EH (cell line): Measurements from ENCODE around the gene SBF1.
"Not testable (repeated sequence)": the region's sequence is repeated elsewhere in the genome, so short reads cannot be mapped to it uniquely, and the experiment has no call there.

ENCODE experiments used
- DNase-seq: peaks from one replicate; pipeline ENCODE4 v3.0.0-alpha.2; 2015; ENCODE audit warnings: low read depth

SBF1 gene, protein sequence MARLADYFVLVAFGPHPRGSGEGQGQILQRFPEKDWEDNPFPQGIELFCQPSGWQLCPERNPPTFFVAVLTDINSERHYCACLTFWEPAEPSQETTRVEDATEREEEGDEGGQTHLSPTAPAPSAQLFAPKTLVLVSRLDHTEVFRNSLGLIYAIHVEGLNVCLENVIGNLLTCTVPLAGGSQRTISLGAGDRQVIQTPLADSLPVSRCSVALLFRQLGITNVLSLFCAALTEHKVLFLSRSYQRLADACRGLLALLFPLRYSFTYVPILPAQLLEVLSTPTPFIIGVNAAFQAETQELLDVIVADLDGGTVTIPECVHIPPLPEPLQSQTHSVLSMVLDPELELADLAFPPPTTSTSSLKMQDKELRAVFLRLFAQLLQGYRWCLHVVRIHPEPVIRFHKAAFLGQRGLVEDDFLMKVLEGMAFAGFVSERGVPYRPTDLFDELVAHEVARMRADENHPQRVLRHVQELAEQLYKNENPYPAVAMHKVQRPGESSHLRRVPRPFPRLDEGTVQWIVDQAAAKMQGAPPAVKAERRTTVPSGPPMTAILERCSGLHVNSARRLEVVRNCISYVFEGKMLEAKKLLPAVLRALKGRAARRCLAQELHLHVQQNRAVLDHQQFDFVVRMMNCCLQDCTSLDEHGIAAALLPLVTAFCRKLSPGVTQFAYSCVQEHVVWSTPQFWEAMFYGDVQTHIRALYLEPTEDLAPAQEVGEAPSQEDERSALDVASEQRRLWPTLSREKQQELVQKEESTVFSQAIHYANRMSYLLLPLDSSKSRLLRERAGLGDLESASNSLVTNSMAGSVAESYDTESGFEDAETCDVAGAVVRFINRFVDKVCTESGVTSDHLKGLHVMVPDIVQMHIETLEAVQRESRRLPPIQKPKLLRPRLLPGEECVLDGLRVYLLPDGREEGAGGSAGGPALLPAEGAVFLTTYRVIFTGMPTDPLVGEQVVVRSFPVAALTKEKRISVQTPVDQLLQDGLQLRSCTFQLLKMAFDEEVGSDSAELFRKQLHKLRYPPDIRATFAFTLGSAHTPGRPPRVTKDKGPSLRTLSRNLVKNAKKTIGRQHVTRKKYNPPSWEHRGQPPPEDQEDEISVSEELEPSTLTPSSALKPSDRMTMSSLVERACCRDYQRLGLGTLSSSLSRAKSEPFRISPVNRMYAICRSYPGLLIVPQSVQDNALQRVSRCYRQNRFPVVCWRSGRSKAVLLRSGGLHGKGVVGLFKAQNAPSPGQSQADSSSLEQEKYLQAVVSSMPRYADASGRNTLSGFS (N-terminal part only)

DNA sequence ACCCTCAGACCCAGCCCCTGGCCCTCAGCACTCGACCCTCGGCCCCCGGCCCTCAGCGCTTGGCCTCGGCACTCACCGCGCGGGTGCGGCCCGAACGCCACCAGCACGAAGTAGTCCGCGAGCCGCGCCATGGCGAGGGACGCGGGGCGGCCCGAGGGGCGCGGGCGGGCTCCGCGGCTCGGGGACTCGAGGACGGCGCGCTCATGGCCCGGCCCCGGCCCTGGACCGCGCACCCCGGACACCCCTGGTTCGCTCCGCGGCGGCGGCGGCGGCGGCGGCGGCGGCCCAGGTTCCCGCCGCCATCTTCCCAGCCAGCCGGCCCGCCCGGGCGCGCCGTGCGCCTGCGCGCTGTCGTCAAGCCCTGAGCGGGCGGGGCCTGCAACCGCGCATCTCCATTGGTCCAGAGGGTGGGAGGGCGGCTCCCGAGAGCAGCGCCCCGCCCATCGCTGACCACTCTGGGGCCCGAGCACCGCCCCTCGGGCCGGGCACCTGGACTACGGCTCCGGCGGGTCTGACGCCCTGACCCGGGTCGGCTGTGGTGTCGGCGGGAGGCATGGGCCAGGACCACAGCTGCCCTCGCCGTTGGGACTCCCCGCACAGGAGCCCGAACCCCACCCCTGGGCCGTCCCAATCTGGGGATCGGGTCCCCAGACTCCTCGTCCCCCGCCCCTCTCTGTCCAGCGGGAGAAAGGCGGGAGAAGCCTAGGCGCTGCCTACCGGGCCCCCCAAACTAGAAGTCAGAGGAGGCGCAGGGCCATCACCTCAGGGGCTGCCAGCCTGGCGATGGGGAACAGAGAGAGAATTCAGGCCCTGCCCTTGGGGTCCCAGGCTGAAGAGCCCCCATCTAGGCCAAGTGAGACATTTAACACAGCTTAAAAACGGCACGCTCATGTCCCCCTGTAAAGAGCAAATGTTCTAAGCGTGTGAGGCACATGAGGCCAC is at the start of gene SBF1:
TSS of gene SBF1 (minus strand) at position 326 of the 942 bp plus-strand sequence. CDS start at position 131, 195 bp downstream.
- peak; percentile 89 for DNase-seq

- no peak for DNase-seq
These were observed 49.2 kb upstream of the SBF1 start for GRCh38 chr22:50523806-50524675.

GRCh38 chr22:50523458-50523805 is 48.6 kb upstream of the SBF1 start:
- DNase-seq: no peak

- DNase-seq: no peak
These were observed 48.1 kb upstream of the SBF1 start for GRCh38 chr22:50522806-50523438.

GRCh38 chr22:50522208-50522805 is 47.5 kb upstream of the SBF1 start:
- DNase-seq: no peak

DNA sequence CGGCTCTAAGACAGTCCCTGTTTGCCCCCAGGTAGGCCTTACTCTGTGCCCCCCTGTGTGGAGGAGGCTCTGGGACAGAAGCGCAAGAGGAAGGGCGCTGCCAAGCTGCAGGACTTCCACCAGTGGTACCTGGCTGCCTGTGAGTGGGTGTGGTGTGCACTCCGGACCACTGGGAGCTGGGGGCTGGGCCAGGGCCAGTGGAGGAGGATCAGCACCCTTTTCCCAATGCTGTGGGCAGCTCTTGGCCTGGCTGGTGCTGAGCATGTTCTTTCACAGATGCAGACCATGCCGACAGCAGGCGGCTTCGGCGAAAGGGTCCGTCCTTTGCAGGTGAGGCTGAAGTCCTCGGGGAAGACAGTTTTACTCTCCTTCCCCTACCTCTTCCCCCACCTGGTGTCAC is 46.9 kb upstream of the SBF1 start:
- no peak for DNase-seq

DNA sequence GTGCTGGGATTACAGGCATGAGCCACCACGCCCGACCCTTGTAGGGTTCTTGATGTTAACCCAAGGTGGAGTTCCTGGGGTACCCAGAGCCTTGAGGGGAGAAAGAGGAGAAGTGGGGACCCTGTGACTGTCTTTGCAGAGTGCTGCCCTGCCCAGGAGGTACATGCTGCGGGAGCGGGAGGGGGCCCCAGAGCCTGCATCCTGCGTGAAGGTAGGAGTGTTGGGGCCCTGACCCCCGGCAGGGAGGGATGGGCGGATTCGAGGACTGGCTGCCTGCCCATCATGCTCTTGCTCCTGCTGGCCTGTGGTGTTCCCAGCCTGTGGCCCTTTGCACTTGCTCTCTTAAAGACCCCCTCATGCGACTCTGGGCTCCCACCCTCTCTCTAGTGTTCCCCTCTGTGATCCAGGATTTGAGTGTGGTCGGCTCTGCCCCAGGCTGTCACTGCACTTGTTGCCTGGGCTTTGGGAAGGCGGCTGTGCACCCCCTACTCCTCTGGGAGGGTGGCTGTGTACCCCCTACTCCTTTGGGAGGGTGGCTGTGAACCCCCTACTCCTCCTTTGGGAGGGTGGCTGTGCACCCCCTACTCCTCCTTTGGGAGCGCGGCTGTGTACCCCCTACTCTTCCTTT is 46.1 kb upstream of the SBF1 start:
- no peak for DNase-seq

DNA sequence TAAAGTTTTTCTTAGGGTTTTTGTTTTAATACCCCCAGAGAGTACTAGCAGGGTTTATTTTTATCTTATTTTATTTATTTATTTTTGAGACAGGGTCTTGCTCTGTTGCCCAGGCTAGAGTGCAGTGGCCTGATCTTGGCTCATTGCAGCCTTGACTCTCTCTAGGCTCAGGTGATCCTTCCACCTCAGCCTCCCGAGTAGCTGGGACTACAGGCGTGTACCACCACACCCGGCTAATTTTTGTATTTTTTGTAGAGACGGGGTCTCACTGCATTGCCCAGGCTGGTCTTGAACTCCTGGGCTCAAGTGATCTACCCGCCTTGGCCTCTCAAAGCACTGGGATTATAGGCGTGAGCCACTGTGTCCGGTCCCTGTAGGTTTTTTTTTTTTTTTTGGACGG is 45.3 kb upstream of the SBF1 start:
- DNase-seq: not testable (repeated sequence)

- DNase-seq: no peak
These were observed 44.3 kb upstream of the SBF1 start for GRCh38 chr22:50519151-50519550.

DNA sequence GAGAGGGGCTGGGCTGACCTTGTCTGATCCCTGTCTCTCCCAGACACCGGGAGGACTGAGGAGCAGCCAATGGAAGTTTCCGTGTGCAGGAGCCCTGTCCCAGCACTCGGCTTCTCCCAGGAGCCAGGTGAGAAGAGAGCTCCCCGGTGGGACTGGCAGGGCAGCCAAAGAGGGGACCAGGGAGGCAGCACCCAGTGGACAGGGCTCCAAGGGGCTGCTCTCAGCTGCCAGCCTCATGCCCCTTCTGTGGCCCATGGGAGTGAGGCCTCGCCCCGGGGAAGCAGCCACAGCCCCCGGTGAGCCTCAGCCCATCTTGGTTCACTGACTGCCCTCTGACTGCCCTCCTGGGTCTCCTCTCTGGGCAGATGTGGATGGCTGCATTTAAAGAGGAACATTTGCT is 43.8 kb upstream of the SBF1 start:
- no peak for DNase-seq

DNA sequence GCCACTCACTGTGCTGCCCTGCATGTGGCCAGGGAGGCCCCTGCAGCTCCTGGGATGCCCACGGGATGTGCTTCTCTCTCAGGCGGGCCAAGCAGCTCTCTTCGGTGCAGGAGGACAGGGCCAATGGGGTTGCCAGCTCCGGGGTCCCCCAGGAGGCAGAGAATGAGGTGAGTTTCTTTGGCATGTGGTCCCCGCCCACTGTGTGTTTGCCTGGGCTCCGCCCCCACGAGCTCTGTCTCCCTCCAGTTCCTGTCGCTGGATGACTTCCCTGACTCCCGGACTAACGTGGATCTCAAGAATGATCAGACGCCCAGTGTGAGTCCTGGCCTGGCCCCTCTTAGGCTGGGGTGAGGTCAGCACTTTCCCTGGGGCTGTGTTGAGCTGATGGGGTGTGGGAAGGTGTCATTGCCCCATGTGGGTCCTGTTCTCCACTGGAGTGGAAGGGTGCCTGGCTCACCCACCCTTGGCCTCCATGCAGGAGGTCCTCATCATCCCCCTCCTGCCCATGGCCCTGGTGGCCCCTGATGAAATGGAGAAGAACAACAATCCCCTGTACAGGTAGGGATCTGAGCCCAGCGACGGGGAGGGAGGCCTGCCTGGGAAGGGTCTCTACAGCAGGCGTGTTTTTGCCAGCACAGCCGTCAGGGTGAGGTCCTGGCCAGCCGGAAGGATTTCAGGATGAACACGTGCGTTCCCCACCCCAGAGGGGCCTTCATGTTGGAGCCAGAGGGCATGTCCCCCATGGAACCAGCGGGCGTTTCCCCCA is 42.8 kb upstream of the SBF1 start:
- no peak for DNase-seq

- no peak for DNase-seq
These were observed 42.1 kb upstream of the SBF1 start for GRCh38 chr22:50516891-50517290.

- no peak for DNase-seq
These were observed 41.2 kb upstream of the SBF1 start for GRCh38 chr22:50516068-50516467.

- DNase-seq: no peak
These were observed 38.3 kb upstream of the SBF1 start for GRCh38 chr22:50513175-50513574.

- no peak for DNase-seq
These were observed 34.1 kb upstream of the SBF1 start for GRCh38 chr22:50508897-50509296.

- DNase-seq: peak; percentile 96
These were observed 33.4 kb upstream of the SBF1 start, which contains the start of gene NCAPH2 for GRCh38 chr22:50507991-50508884. TSS of gene NCAPH2 (plus strand) at chr22:50508224. CDS start at chr22:50508338, 114 bp downstream.
